H9 (cell line): ENCODE measurements around the gene ARF1. TPM values are rescaled to one million over a fixed set of nuclear protein-coding genes. Genes with fewer than 3 reads are reported as not detected.
A peak's percentile ranks its signal among the peaks of the same experiment; 100 is the strongest.

Experiments
- DNase-seq: peaks from one replicate; pipeline ENCODE4 v3.0.0-alpha.2; 2017
- H2AFZ ChIP-seq: one replicate; pipeline ENCODE4 v1.6.1; 2013; ENCODE audit warnings: mild to moderate bottlenecking, low read length, control low read depth, moderate library complexity
- H2AK5ac ChIP-seq: 2 replicates; pipeline ENCODE4 v1.6.1; 2013; ENCODE audit warnings: low read length, control low read depth, mixed read lengths; ENCODE audit not compliant: insufficient read length
- H2BK120ac ChIP-seq: one replicate; pipeline ENCODE4 v1.6.1; 2013; ENCODE audit warnings: low read depth, mild to moderate bottlenecking, low read length, control low read depth, inconsistent platforms; ENCODE audit not compliant: poor library complexity, severe bottlenecking
- H2BK12ac ChIP-seq: 2 replicates; pipeline ENCODE4 v1.6.1; 2013; ENCODE audit warnings: low read length, control low read depth, mixed read lengths, low read depth; ENCODE audit not compliant: insufficient read length
- H2BK15ac ChIP-seq: 2 replicates; pipeline ENCODE4 v1.6.1; 2013; ENCODE audit warnings: low read depth, low read length, control low read depth
- H2BK20ac ChIP-seq: one replicate; pipeline ENCODE4 v1.6.1; 2013; ENCODE audit warnings: low read depth, mild to moderate bottlenecking, low read length, control low read depth, inconsistent platforms; ENCODE audit not compliant: poor library complexity, severe bottlenecking
- H2BK5ac ChIP-seq: 2 replicates; pipeline ENCODE4 v1.6.1; 2013; ENCODE audit warnings: low read length, control low read depth, mixed read lengths; ENCODE audit not compliant: insufficient read length
- H3K14ac ChIP-seq: 2 replicates; pipeline ENCODE4 v1.6.1; 2013; ENCODE audit warnings: low read length, control low read depth; ENCODE audit not compliant: insufficient read depth
- H3K18ac ChIP-seq: 2 replicates; pipeline ENCODE4 v1.6.1; 2013; ENCODE audit warnings: low read depth, mild to moderate bottlenecking, mixed read lengths, low read length, control low read depth; ENCODE audit not compliant: insufficient read length
- H3K23ac ChIP-seq: 2 replicates; pipeline ENCODE4 v1.6.1; 2013; ENCODE audit warnings: low read length, control low read depth, mixed read lengths, low read depth; ENCODE audit not compliant: insufficient read length
- H3K23me2 ChIP-seq: 2 replicates; pipeline ENCODE4 v1.6.1; 2013; ENCODE audit warnings: low read depth, mild to moderate bottlenecking, mixed read lengths, low read length, control low read depth; ENCODE audit not compliant: insufficient read length, poor library complexity, severe bottlenecking
- H3K27ac ChIP-seq: 2 replicates; pipeline ENCODE4 v1.5.1; 2013; ENCODE audit warnings: low read length, control low read depth, mixed read lengths, low read depth; ENCODE audit not compliant: insufficient read length
- H3K27me3 ChIP-seq: 2 replicates; pipeline ENCODE4 v1.6.1; 2013; ENCODE audit warnings: low read length, control low read depth, inconsistent platforms; ENCODE audit not compliant: insufficient read depth
- H3K4ac ChIP-seq: 2 replicates; pipeline ENCODE4 v1.6.1; 2013; ENCODE audit warnings: low read depth, mild to moderate bottlenecking, control low read depth, inconsistent platforms, low read length, moderate library complexity
- H3K4me1 ChIP-seq: 2 replicates; pipeline ENCODE4 v1.6.1; 2013; ENCODE audit warnings: low read length, control low read depth, inconsistent platforms; ENCODE audit not compliant: insufficient read depth
- H3K4me2 ChIP-seq: 2 replicates; pipeline ENCODE4 v1.6.1; 2013; ENCODE audit warnings: low read length, control low read depth, mixed read lengths; ENCODE audit not compliant: insufficient read length, insufficient read depth
- H3K56ac ChIP-seq: 2 replicates; pipeline ENCODE4 v1.6.1; 2013; ENCODE audit warnings: low read depth, mild to moderate bottlenecking, mixed read lengths, low read length, control low read depth; ENCODE audit not compliant: insufficient read length
- H3K79me1 ChIP-seq: 2 replicates; pipeline ENCODE4 v1.6.1; 2013; ENCODE audit warnings: low read depth, mild to moderate bottlenecking, moderate library complexity, low read length, control low read depth, inconsistent platforms; ENCODE audit not compliant: insufficient read depth, poor library complexity, severe bottlenecking
- H3K79me2 ChIP-seq: 2 replicates; pipeline ENCODE4 v1.6.1; 2013; ENCODE audit warnings: low read length, control low read depth, inconsistent platforms; ENCODE audit not compliant: insufficient read depth
- H3K9ac ChIP-seq: 2 replicates; pipeline ENCODE4 v1.6.1; 2013; ENCODE audit warnings: low read length, control low read depth, mixed read lengths; ENCODE audit not compliant: insufficient read length; ENCODE audit errors: extremely low read depth
- H3K9me3 ChIP-seq: one replicate; pipeline ENCODE4 v1.6.1; 2013; ENCODE audit warnings: low read depth, low read length, inconsistent platforms; ENCODE audit not compliant: control insufficient read depth
- H3T11ph ChIP-seq: one replicate; pipeline ENCODE4 v1.6.1; 2013; ENCODE audit warnings: mild to moderate bottlenecking, low read length, control low read depth, inconsistent platforms
- H4K20me1 ChIP-seq: one replicate; pipeline ENCODE4 v1.6.1; 2013; ENCODE audit not compliant: control insufficient read depth, insufficient read length, insufficient read depth
- H4K5ac ChIP-seq: 2 replicates; pipeline ENCODE4 v1.6.1; 2013; ENCODE audit warnings: low read depth, mild to moderate bottlenecking, mixed read lengths, low read length, control low read depth; ENCODE audit not compliant: insufficient read length
- H4K8ac ChIP-seq: replicated peaks from 2 replicates; pipeline ENCODE4 v1.6.1; 2013; ENCODE audit warnings: low read length, control low read depth, mixed read lengths, low read depth; ENCODE audit not compliant: insufficient read length
- H4K91ac ChIP-seq: 2 replicates; pipeline ENCODE4 v1.6.1; 2013; ENCODE audit warnings: low read depth, mild to moderate bottlenecking, moderate library complexity, mixed read lengths, low read length, control low read depth; ENCODE audit not compliant: insufficient read length
- H3K27ac Mint-ChIP-seq, 3 experiments: 2 replicates in 2 of 3; 3 replicates in 1 of 3; pipeline ENCODE4 v1.8.0; 2020 to 2021; ENCODE audit warnings: mixed read lengths in 3 of 3, mild to moderate bottlenecking in 1 of 3, moderate library complexity in 1 of 3
- H3K27me3 Mint-ChIP-seq: 2 replicates; pipeline ENCODE4 v1.8.0; 2021; ENCODE audit warnings: low read depth, mild to moderate bottlenecking, moderate library complexity, mixed read lengths
- H3K36me3 Mint-ChIP-seq, 3 experiments: 2 replicates in 2 of 3; 3 replicates in 1 of 3; pipeline ENCODE4 v1.8.0; 2020 to 2021; ENCODE audit warnings: low read depth in 3 of 3, mixed read lengths in 3 of 3; ENCODE audit not compliant: insufficient read depth in 1 of 3
- H3K4me1 Mint-ChIP-seq, 2 experiments: 2 replicates each; pipeline ENCODE4 v1.8.0; 2020; ENCODE audit warnings: mixed read lengths in 2 of 2
- H3K4me3 Mint-ChIP-seq, 2 experiments: 2 replicates in 1 of 2; 3 replicates in 1 of 2; pipeline ENCODE4 v1.8.0; 2020 to 2021; ENCODE audit warnings: mild to moderate bottlenecking in 2 of 2, mixed read lengths in 2 of 2, moderate library complexity in 1 of 2
- H3K9me3 Mint-ChIP-seq, 2 experiments: 2 replicates in 1 of 2; 3 replicates in 1 of 2; pipeline ENCODE4 v1.8.0; 2020; ENCODE audit warnings: mild to moderate bottlenecking in 2 of 2, mixed read lengths in 2 of 2, moderate library complexity in 1 of 2
- CTCF ChIP-seq: fragments of 200-600 bp; sonication (generic); conservative IDR thresholded peaks from 3 replicates; pipeline ENCODE4 v1.8.0; 2021; ENCODE audit warnings: antibody characterized with exemption, mild to moderate bottlenecking
- WGBS: extraction: QIAGEN DNeasy Blood & Tissue Kit; methylation state at CpG from one replicate; pipeline ENCODE4 v1.1.7; 2013; ENCODE audit warnings: missing lambda C conversion rate, low lambda C conversion rate, mixed read lengths; ENCODE audit not compliant: insufficient read length; ENCODE audit errors: extremely low coverage; 5-methylcytosine and 5-hydroxymethylcytosine counted together
- total RNA-seq: library from RNA; stranded (reverse); gene quantifications from 2 replicates; pipeline ENCODE4 v1.2.1, GENCODE V29; 2021

The ARF1 gene
- total RNA-seq, 1 experiment from 2014 or later: 258 TPM

- no peak overlapping the region for H2BK15ac ChIP-seq
- no peaks in the 10 kb centered on the region for H3K23me2 ChIP-seq
- no peak overlapping the region for H3K23ac ChIP-seq
- no peak overlapping the region for H2BK5ac ChIP-seq
- no peak overlapping the region for H2AK5ac ChIP-seq
- no peak overlapping the region for H4K91ac ChIP-seq
- no peak overlapping the region for H3K4ac ChIP-seq
- H3K27me3 ChIP-seq: no peaks in the 10 kb centered on the region
- H3K4me1 Mint-ChIP-seq: peaks cover 4 to 14% of the 10 kb centered on the region in 2 experiments; a peak in 3 of 4 replicates
- no peak overlapping the region for H2BK20ac ChIP-seq
- H2BK12ac ChIP-seq: no peak overlapping the region
- no peaks in the 10 kb centered on the region for H3K4me1 ChIP-seq
- no peaks in the 10 kb centered on the region for H3K27me3 Mint-ChIP-seq
- H3K18ac ChIP-seq: no peak overlapping the region
- H3K9me3 ChIP-seq: no peaks in the 10 kb centered on the region
- H4K5ac ChIP-seq: no peak overlapping the region
- H3K27ac ChIP-seq: no peak overlapping the region
- no peak overlapping the region for H2BK120ac ChIP-seq
- no peak overlapping the region for H3K4me3 Mint-ChIP-seq
- H3K36me3 Mint-ChIP-seq: peaks cover 48 to 59% (median 51%) of the 10 kb centered on the region in 3 experiments
- H3K14ac ChIP-seq: no peak overlapping the region
- no peak overlapping the region for H3K4me2 ChIP-seq
- WGBS: no CpG with 5 or more reads among the region's 13 CpGs
- no peak for DNase-seq
- H3K79me2 ChIP-seq: peaks cover 62% of the 10 kb centered on the region
- H4K20me1 ChIP-seq: peaks cover 2% of the 10 kb centered on the region
- TF ChIP-seq CTCF: no peak
- no peak overlapping the region for H4K8ac ChIP-seq
- H2AFZ ChIP-seq: no peak overlapping the region
- H3K9ac ChIP-seq: no peak overlapping the region
- no peak overlapping the region for H3K56ac ChIP-seq
- H3K9me3 Mint-ChIP-seq: peaks cover 8 to 11% of the 10 kb centered on the region in 2 experiments
- peaks cover 14% of the 10 kb centered on the region for H3K79me1 ChIP-seq
- no peak overlapping the region for H3T11ph ChIP-seq
- H3K27ac Mint-ChIP-seq: peak overlapping the region in 1 of 3 experiments; percentile 53; a peak in 1 of 7 replicates
These were observed 12.0 kb downstream of the ARF1 start for GRCh38 chr1:228094432-228095016.
